ENCODE results near the gene SMARCD1.

The SMARCD1 gene

DNA sequence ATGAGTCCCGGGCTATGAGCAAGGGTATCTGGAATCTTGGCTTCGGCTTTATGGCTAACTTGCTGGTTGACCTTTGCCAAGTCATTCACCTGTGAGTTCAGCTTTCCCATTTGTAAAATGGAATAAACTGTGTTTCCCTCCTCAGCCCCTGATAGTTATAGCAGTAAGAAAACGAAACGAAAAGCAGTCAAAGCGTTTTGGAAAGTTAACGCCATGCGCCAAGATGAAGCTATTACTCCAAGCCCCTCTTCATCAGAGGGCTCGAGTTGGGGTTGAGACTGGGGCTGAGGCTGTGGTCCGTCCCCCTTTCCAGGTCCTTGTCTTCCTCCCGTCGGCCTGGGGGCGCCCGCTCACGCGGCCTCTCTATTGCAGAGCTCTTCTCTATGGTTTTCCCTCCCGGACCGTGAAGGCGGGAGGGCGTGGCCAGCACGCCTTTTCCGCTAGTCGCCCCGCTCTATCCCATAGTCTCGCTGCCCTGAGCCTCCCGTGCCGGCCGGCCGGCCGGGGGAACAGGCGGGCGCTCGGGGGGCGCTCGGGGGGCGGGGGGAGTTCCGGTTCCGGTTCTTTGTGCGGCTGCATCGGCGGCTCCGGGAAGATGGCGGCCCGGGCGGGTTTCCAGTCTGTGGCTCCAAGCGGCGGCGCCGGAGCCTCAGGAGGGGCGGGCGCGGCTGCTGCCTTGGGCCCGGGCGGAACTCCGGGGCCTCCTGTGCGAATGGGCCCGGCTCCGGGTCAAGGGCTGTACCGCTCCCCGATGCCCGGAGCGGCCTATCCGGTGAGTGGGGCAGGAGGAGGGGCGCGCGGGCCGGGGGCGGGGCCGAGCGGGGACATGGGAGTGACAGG is at the start of gene SMARCD1:
Gene SMARCD1 (plus strand): TSS at position 568 of the 840 bp plus-strand sequence. CDS start 28 bp downstream, at position 596.
- peak; percentile 94 for DNase-seq

DNA sequence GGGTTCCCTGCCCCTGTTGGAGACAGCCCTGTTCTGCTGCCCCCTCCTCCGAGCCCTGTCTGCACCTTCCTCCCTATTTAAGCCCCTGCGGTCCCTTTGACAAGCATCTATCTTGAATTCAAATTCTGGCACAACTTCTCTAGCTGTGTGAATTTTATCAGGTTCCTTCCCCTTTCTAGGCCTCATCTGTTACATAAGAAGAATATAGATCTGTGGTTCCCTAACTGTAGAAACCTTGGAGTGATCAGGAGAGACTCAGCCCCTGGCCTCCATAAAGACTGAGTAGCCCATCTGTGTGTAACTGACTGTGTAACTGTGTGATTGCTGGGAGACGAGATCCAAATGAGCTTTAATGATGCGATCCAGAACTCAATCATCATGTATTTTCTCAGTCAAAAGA is 46.8 kb upstream of the SMARCD1 start:
- no peak for DNase-seq

DNA sequence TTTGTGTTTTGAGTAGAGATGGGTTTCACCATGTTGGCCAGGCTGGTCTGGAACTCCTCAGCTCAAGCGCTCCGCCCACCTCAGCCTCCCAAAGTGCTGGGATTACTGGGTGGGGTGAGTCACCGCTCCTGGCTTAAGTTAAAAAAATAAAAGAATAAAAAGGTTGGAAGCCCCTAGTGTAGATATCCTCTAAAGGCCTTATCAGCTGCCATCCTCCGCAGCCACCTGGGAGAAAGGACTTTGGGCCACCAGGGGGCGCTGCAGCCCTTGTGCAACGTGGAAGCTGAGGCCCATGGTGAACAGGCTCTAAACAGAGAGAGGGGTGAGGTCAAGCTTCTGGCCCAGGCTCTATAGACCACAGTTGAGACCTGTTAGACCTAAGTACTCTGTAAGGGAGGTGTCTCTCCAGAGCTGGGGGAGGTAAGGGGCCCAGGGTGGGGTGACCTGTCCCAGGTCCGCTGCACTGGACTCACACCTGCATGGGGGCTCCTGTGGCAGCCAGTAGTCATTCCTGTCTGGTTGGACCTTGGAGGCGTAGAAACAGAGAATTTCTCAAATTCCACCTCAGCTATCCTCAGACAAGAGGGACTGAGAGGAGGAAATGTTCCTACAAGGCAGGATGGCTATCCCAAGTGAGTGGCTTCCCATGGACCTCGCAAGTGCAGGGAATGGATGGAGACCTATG is 45.8 kb upstream of the SMARCD1 start:
- DNase-seq = peak; percentile 24

DNA sequence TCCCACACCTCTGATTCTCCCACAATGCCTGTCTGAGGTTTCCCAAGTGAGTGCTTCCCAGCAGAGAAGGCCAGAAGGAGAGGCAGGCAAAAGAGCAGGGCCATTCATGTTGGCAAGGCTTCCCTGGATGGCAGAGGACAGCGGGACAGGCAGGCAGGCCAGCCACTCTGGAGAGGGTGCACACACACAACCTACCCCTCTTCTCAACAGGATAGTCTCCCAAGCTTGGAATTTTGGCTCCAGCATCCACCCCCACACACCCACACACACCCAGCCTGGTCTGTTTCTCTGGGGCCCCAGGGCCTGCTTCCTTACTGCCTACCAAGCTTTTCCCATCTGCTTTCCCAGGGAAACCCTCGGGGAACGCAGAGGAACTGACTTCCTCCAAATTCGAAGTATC is 44.5 kb upstream of the SMARCD1 start:
- DNase-seq = no peak

DNA sequence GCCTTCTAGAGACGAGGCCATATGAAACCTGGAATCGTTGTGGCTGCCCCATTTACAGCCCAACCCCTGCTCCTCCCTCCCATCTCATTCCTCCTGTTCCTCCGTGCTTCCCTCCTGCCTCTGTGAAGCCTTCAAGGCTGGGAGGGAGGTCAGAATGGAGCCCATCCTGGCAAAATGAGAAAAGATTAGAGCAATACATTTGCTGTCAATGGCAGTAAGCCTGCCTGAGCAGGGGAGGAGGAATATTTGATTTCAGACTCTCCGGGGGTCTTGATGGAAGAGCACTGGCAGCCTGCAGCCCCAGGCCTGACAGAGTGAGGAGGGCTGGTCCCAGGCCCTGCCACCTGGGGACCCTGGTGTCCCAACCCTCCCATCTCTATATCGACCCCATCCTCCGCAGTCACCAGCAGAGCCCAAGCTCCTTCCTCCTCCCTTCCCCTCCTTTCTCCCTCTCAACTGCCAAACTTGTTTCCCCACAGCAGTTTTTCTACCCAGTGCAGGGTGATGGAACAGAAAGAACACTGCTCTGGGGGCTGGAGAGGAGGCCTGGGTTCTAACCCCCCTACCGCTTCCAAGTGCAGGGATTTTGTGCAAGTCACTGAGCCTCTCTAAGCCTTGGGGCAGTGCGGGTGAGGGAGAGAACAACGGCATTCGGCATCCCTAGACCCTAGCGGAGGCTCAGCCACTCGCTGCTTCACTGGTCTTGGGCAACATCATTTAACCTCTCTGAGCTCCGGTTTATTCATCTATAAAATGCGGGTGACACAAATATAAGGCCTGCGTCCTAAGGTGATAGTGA is 43.9 kb upstream of the SMARCD1 start:
- no peak for DNase-seq

- no peak for DNase-seq
Measured at GRCh38 chr12:50041962-50042361, 43.2 kb upstream of the SMARCD1 start.

GRCh38 chr12:50042693-50043092 is 42.4 kb upstream of the SMARCD1 start:
- no peak for DNase-seq

GRCh38 chr12:50043308-50043707 is 41.8 kb upstream of the SMARCD1 start:
- DNase-seq = no peak

DNA sequence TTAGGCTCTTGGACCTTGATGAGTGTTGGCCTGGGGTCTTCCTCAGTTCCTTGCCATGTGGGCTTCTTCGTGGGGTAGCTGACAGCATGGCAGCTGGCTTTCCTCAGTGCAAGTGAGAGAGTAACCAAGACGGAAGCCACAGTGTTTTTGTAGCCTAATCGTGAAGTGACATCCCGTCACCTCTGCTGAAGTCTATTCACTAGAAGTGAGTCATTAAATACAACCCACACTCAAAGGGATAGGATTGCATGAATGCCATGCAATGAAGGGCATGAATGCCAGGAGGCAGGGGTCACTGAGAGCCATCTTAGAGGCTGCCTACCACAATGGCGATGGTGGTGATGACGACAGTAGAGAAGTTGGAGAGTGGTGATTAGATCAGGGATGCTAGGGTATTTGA is 41.3 kb upstream of the SMARCD1 start:
- DNase-seq = no peak

DNA sequence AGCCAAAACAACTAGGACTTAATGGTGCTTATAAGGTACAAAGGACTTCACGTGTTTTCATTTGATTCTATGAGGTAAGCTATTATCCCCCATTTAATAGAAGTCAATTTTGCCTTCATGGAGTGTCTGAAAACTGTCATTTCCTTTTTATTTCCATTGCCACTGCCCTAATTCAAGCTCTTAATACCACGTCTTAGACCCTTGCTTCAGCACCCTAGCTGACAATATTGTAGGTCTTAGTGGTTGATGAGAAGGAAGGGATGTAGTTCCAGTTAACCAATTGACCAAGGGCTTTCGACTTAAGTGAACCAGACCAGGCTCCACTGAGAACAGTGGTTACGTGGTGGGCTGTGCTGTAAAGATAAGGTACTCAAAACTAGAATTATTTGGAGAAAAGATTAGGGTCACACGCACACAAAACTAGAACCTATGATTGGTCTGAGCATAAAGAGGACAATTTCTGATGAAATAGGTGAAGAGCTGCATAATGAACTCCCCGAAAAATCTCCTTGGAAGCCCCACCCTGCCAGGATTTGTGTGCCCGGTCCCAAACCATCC is 37.4 kb upstream of the SMARCD1 start:
- DNase-seq = no peak

GRCh38 chr12:50049254-50050118 is 35.7 kb upstream of the SMARCD1 start:
- DNase-seq = no peak

- DNase-seq = no peak
Measured at GRCh38 chr12:50050119-50050385, 35.1 kb upstream of the SMARCD1 start.

GRCh38 chr12:50050410-50051098 is 34.6 kb upstream of the SMARCD1 start:
- no peak for DNase-seq

DNA sequence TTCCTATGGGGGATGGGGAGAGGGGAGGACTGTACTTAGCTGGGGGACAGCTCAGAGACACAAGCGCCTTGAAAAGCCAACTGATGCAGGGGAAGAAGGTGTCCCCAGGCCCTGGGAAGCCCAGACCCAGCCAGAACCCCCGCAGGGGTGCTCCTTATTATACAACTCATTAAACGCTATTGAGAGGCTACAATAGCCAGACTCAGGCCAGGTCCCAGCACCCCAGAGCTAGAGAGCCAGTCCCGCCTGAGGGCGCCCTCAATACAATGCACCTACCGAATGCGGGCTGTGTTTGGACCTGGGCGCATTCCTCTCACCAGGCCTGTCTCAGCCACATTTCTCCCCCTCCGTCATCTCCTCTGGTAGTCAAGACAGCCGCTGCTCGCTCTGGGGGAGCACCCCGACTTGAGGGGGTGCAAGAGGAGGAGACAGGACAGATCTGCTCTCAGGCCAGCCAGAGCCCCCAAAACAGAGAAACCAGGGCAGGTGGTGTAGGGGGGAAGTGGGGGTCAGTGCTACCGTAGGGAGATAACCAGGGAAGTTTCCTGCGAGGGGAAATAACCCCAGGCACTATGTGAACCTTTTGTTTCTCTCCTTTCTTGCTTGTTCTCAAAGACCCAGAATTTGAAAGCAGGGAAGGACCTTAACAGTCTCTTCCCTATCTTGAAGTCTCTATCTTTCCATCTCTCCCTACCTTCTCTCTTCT is 33.9 kb upstream of the SMARCD1 start:
- DNase-seq = no peak

DNA sequence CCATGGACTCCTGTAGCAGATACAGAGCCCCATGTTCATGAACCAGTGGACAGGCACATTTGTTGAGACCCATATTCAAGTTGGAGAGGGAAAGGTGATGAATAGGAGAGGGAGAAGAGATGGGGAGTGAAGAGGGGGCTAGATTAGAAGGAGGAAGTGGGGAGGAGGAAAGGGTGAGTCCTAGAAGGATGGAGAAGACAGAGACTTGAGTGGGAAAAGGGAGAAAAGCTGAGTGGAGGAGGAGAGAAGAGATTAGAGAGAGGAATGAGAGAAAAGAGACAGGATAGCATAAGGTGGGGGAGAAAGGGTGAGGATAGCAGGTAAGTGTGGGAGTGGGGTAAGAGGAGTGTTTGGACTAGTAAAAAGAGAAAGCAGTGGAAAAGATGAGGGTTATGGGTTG is 32.6 kb upstream of the SMARCD1 start:
- DNase-seq = no peak

DNA sequence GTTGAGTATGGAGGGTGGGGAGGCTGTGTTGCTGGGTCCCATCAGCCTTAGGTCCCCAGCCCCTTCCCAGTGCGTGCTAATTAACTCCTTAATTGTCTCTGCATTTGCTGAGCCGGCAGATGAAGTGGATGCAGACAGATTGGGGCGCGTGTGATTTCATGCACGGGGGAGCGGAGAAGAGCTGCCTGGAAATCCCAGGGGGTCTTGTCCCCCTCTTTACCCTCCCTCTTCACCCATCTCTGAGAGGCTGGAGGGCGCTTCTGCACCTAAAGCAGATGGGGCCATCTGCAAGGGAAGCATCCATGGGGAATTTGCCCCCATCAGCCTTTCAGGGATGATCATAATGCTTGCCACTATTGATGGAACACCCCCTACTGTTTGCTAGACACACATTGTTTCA is 32.2 kb upstream of the SMARCD1 start:
- DNase-seq = no peak

DNA sequence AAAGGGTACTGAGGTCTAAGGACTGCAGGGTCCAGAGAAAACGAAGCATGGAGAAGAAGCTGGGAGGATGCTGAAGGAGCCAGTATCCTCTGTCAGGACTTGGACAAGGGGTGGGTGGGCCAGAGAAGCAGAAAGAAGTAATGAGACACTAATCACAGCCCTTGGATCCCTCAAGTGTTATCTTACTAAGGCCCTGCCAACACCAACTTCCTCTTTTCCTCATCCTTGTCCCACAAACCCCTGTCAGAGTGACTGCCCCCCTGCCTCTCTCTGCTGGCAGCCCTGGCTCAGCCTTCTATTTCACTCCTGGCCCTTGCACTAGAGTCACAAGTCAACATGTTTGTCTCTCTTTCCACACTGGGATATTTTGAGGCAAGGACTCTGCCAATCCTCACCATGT is 31.6 kb upstream of the SMARCD1 start:
- no peak for DNase-seq

DNA sequence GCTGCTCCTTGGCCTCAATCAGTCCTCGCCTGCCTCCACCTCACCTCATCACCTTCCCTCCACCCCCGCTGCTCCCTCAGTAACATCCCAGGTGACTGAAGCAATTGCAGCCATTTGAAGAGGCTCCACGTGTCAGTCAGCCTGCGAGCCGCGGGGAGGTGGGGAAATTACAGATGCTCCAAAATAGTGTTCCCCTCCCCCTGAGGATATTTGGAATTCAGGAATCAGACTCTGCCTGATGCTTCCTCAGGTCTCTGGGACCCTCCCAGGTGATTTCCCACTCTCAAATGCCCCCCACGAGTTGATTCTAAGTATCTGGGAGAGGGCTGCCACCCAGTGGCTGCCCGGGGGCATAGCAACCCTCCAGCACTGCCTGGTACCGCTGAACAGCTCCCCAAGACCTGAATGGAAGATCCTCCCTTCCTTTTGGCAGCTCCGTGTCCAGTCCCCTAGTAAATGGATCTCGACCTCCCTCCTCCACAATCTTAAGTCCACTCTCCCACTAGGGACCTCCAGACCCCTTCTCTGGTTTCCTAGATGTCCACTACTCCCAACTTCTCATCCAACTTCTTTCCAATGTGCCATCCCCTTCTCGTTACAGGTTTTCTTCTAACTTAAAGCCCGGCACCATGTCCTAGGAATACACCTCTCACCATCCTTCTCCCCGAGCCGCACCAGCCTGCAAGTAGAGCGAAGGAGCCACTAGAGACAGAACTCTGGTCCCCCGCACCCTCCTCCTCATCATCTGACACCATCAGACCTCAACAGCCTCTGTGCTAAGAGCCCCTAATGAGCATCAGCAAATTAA is 29.1 kb upstream of the SMARCD1 start:
- no peak for DNase-seq

DNA sequence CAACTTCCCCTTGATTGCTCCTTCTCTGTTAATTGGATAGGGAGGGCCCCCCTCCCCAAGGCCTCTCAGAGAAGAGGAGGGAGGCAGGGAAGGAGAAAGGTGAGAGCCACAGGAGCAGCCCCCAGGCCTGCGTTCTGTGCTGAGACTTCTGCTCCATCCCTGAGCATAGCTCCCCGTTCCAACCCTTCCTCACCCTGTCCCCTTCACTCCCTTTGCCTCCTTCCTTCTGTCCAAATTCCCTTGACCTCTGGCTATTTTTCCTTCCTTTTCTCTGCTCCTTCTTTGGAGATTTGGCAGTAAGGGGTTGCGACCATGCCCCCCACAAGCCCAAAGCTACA is 28.5 kb upstream of the SMARCD1 start:
- DNase-seq = no peak

Data from DMS79 (cell line).